Glomerular endothelial cell (primary cell): ENCODE results near the gene RBBP5. TPM values are rescaled to one million over a fixed set of nuclear protein-coding genes. Genes with fewer than 3 reads are reported as not detected.
"Not testable (repeated sequence)": the region's sequence is repeated elsewhere in the genome, so short reads cannot be mapped to it uniquely, and the experiment has no call there.

ENCODE experiments used
- DNase-seq: peaks from one replicate; pipeline ENCODE4 v3.0.0-alpha.2; 2011; ENCODE audit warnings: low read depth, low spot score; ENCODE audit errors: extremely low read depth
- total RNA-seq: library from RNA; depleted of rRNA; stranded (reverse); fragments of >200 nt; gene quantifications from 2 replicates; pipeline ENCODE4 v1.2.3, GENCODE V29; 2015

The RBBP5 gene
- total RNA-seq, result 13.9 and 14.5 TPM in 2 replicates

- DNase-seq, result peak; percentile 96
Observed at GRCh38 chr1:205121660-205122488, at the start of gene RBBP5. TSS of gene RBBP5 (minus strand) at chr1:205121978. CDS start at chr1:205121873, 105 bp downstream.

- no peak for DNase-seq
Observed at GRCh38 chr1:205171369-205171768, 49.6 kb upstream of the RBBP5 start.

- DNase-seq, result no peak
Observed at GRCh38 chr1:205170532-205171269, 48.9 kb upstream of the RBBP5 start.

- no peak for DNase-seq
Observed at GRCh38 chr1:205169248-205169647, 47.5 kb upstream of the RBBP5 start.

- no peak for DNase-seq
Observed at GRCh38 chr1:205168291-205168690, 46.5 kb upstream of the RBBP5 start.

- no peak for DNase-seq
Observed at GRCh38 chr1:205162301-205162700, 40.5 kb upstream of the RBBP5 start.

GRCh38 chr1:205161076-205161475, 39.3 kb upstream of the RBBP5 start:
- no peak for DNase-seq

- DNase-seq, result no peak
Observed at GRCh38 chr1:205158048-205158616, 36.4 kb upstream of the RBBP5 start.

- DNase-seq, result not testable (repeated sequence)
Observed at GRCh38 chr1:205155665-205156377, 34.0 kb upstream of the RBBP5 start.

GRCh38 chr1:205152505-205152904, 30.7 kb upstream of the RBBP5 start:
- no peak for DNase-seq

- no peak for DNase-seq
Observed at GRCh38 chr1:205150651-205151428, 29.1 kb upstream of the RBBP5 start.

- no peak for DNase-seq
Observed at GRCh38 chr1:205147191-205147835, 25.5 kb upstream of the RBBP5 start.

GRCh38 chr1:205144751-205145150, 23.0 kb upstream of the RBBP5 start:
- peak; percentile 39 for DNase-seq

- DNase-seq, result no peak
Observed at GRCh38 chr1:205144046-205144720, 22.4 kb upstream of the RBBP5 start.

GRCh38 chr1:205142102-205142469, 20.3 kb upstream of the RBBP5 start:
- no peak for DNase-seq

GRCh38 chr1:205141236-205142101, 19.7 kb upstream of the RBBP5 start:
- peak; percentile 71 for DNase-seq

- no peak for DNase-seq
Observed at GRCh38 chr1:205140113-205140512, 18.3 kb upstream of the RBBP5 start.

GRCh38 chr1:205137901-205138300, 16.1 kb upstream of the RBBP5 start:
- DNase-seq, result no peak
